Measurements from ENCODE around the gene TFDP2.

DNA sequence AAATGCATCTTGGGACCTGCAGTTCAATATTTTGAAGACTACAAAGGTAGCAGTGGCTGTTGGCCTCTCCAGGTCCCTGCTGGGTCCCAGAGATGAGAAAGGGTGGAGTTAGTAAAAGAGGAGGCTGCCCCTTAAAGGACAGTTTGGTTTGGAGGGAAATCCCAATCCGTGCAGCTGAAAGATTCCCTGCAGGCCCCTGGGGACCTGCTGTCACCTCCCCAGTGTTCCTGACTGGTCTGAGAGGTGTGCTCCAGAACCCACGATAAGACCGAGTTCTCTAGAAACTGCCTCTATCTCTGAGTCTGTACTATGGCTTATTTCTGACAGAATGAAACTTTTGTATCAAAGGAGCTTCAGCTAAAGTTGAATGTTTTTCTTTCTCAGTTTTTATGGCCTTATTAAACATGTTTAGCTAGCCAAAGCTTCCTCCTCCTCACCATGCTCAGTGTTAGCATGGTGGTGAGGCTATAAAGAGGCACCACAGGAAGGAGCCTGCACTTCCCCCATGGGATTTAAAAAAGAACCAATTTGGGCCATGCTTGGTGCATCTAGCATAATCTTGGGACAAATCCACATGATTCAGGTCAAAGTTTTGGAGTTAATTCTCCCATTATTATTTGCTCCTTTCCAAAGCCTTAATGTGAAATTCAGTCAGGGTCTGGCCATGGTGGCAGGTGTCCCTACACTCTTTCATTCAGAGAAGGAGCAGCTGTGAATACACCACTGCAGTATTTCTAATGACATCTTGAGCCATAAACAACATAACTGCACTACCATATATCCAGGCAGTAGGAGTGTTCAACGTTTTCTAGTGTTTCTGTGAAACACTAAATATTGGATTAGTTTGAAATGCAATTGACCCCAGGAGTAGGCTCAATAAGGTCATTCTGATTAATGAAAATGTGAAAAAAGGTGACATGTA lies 198.5 kb downstream of the TFDP2 start:
- TF ChIP-seq EZH2 (IDR thresholded peaks at IDR 0.05; ENCODE audit: low read depth): no peak
- TF ChIP-seq, protein P1, sequence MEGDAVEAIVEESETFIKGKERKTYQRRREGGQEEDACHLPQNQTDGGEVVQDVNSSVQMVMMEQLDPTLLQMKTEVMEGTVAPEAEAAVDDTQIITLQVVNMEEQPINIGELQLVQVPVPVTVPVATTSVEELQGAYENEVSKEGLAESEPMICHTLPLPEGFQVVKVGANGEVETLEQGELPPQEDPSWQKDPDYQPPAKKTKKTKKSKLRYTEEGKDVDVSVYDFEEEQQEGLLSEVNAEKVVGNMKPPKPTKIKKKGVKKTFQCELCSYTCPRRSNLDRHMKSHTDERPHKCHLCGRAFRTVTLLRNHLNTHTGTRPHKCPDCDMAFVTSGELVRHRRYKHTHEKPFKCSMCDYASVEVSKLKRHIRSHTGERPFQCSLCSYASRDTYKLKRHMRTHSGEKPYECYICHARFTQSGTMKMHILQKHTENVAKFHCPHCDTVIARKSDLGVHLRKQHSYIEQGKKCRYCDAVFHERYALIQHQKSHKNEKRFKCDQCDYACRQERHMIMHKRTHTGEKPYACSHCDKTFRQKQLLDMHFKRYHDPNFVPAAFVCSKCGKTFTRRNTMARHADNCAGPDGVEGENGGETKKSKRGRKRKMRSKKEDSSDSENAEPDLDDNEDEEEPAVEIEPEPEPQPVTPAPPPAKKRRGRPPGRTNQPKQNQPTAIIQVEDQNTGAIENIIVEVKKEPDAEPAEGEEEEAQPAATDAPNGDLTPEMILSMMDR (conservative IDR thresholded peaks at IDR 0.05): no peak
